K562 (cell line): Measurements from ENCODE around the gene CEP95. TPM values are rescaled to one million over a fixed set of nuclear protein-coding genes. Genes with fewer than 3 reads are reported as not detected.

ENCODE experiments used
- ATAC-seq: fragments of 200-7000 bp; cut with Tn5 transposase; 3 replicates; pipeline ENCODE4 v1.9.1; 2020; ENCODE audit warnings: moderate library complexity
- BruUV-seq: library from RNA; stranded (reverse); fragments of 400-500 nt; replicated peaks from 2 replicates; lab custom pipeline; 2021; lab: Mats Ljungman, UMichigan
- CTCF ChIA-PET: fragments of 300-600 bp; formaldehyde crosslinking; extraction: SDS; loops from one replicate; lab custom pipeline; 2021; ENCODE audit warnings: low intra/inter-chr PET ratio; lab: Yijun Ruan, JAX
- POLR2A ChIA-PET: fragments of 300-600, 350-650 bp; sonication (Branson Sonifier 250); formaldehyde crosslinking; extraction: SDS; loops from one replicate; lab custom pipeline; 2021; ENCODE audit warnings: antibody characterized with exemption, inconsistent platforms; lab: Yijun Ruan, JAX
- DNase-seq, 4 experiments: peaks; one replicate each; pipeline versions ENCODE4 v3.0.0 to v3.0.0-alpha.2; 2011 to 2018; ENCODE audit warnings: low spot score in 3 of 4, mixed read lengths in 3 of 4; ENCODE audit errors: extremely low read depth in 1 of 4
- FAIRE-seq: peaks from 2 replicates; lab custom pipeline; 2011; peaks lifted over from hg19 to GRCh38; lab: Jason Lieb, UNC
- H2AFZ ChIP-seq: 2 replicates; pipeline ENCODE4 v1.6.0; 2011; ENCODE audit warnings: low read depth, low read length, control low read depth, inconsistent platforms
- H3K27ac ChIP-seq: fragments of 200-600 bp; 3 replicates; pipeline ENCODE4 v1.8.0; 2011; ENCODE audit warnings: low read depth, mild to moderate bottlenecking, control low read depth, inconsistent platforms, low read length, moderate library complexity, mixed read lengths; ENCODE audit errors: extremely low read depth
- H3K27me3 ChIP-seq, 2 experiments: fragments of 300-600 bp in 1 of 2; 2 replicates in 1 of 2; 3 replicates in 1 of 2; pipeline versions ENCODE4 v1.6.0 to v1.8.0; 2011; ENCODE audit warnings: inconsistent platforms in 2 of 2, low read length in 2 of 2, mild to moderate bottlenecking in 1 of 2, mixed read lengths in 1 of 2, moderate library complexity in 1 of 2; ENCODE audit not compliant: control insufficient read depth in 2 of 2, insufficient read depth in 2 of 2
- H3K36me3 ChIP-seq: fragments of 300-600 bp; 3 replicates; pipeline ENCODE4 v1.8.0; 2011; ENCODE audit warnings: mild to moderate bottlenecking, low read length, inconsistent platforms; ENCODE audit not compliant: control insufficient read depth, insufficient read depth
- H3K4me1 ChIP-seq, 2 experiments: fragments of 200-600 bp in 1 of 2; replicated peaks in 1 of 2; 2 replicates in 1 of 2; 3 replicates in 1 of 2; pipeline versions ENCODE4 v1.5.1 to v1.8.0; 2011; ENCODE audit warnings: inconsistent platforms in 2 of 2, low read length in 2 of 2, mild to moderate bottlenecking in 1 of 2, mixed read lengths in 1 of 2, moderate library complexity in 1 of 2; ENCODE audit not compliant: control insufficient read depth in 2 of 2, insufficient read depth in 2 of 2
- H3K4me2 ChIP-seq: 2 replicates; pipeline ENCODE4 v1.6.1; 2011; ENCODE audit warnings: low read length, control low read depth, inconsistent platforms, mixed read lengths; ENCODE audit not compliant: insufficient read depth
- H3K4me3 ChIP-seq: fragments of 200-600 bp; sonication (generic), shearing (Covaris generic); 2 replicates; pipeline ENCODE4 v1.5.1; 2016; ENCODE audit warnings: control low read depth, inconsistent platforms
- H3K79me2 ChIP-seq: fragments of 200-600 bp; 3 replicates; pipeline ENCODE4 v1.8.0; 2011; ENCODE audit warnings: low read length, inconsistent platforms; ENCODE audit not compliant: control insufficient read depth, insufficient read depth
- H3K9ac ChIP-seq, 2 experiments: 2 replicates each; pipeline versions ENCODE4 v1.6.0 to v1.6.1; 2011; ENCODE audit warnings: low read depth in 2 of 2, low read length in 2 of 2, control low read depth in 1 of 2, inconsistent platforms in 1 of 2, mild to moderate bottlenecking in 1 of 2, mixed read lengths in 1 of 2; ENCODE audit not compliant: insufficient read depth in 1 of 2
- H3K9me1 ChIP-seq: one replicate; pipeline ENCODE4 v1.6.0; 2011; ENCODE audit warnings: inconsistent platforms, mild to moderate bottlenecking, low read length, moderate library complexity; ENCODE audit not compliant: control insufficient read depth, insufficient read depth
- H3K9me3 ChIP-seq: replicated peaks from 2 replicates; pipeline ENCODE4 v1.5.1; 2011; ENCODE audit warnings: low read depth, low read length, inconsistent platforms; ENCODE audit not compliant: control insufficient read depth, insufficient read depth
- H4K20me1 ChIP-seq: replicated peaks from 2 replicates; pipeline ENCODE4 v1.6.1; 2011; ENCODE audit warnings: low read length, inconsistent platforms, mixed read lengths; ENCODE audit not compliant: control insufficient read depth, insufficient read depth
- CEBPB ChIP-seq: fragments of 450-650 bp; IDR thresholded peaks from 2 replicates; pipeline ENCODE4 v1.6.1; 2016; ENCODE audit warnings: missing genetic modification characterization, missing compliant biosample characterization
- CEBPG ChIP-seq, 3 experiments: fragments of 200-800 bp in 1 of 3; sonication (Bioruptor generic) in 1 of 3; sonication (generic) in 1 of 3; formaldehyde crosslinking in 1 of 3; IDR thresholded peaks in 2 of 3; conservative IDR thresholded peaks in 1 of 3; 2 replicates each; pipeline versions ENCODE4 v1.6.1 to v1.8.0; 2016 to 2022; ENCODE audit warnings: missing compliant biosample characterization in 2 of 3, missing genetic modification characterization in 2 of 3, mild to moderate bottlenecking in 1 of 3, missing genetic modification reagents in 1 of 3
- EP400 ChIP-seq: fragments of 450-650 bp; IDR thresholded peaks from 2 replicates; pipeline ENCODE4 v1.6.1; 2017; ENCODE audit warnings: antibody characterized with exemption, mild to moderate bottlenecking, moderate library complexity
- HNRNPLL ChIP-seq: fragments of 200-400 bp; formaldehyde crosslinking; IDR thresholded peaks from 2 replicates; pipeline ENCODE4 v1.6.1; 2017; ENCODE audit warnings: low read length, low read depth, mild to moderate bottlenecking; ENCODE audit not compliant: poor library complexity, severe bottlenecking
- NFIX ChIP-seq: fragments of 250-450 bp; sonication (Bioruptor Pico); IDR thresholded peaks from 2 replicates; pipeline ENCODE4 v1.4.0; 2020; ENCODE audit warnings: low read depth, mild to moderate bottlenecking, moderate library complexity
- POLR2H ChIP-seq: IDR thresholded peaks from 2 replicates; pipeline ENCODE4 v1.6.1; 2016; ENCODE audit warnings: missing genetic modification characterization, low read depth, mild to moderate bottlenecking, control low read depth, missing compliant biosample characterization, moderate library complexity
- WGBS: fragments of 100-300 bp; shearing (Covaris generic); methylation state at CpG from one replicate; pipeline ENCODE4 v1.1.6; 2016; ENCODE audit warnings: low coverage, mixed read lengths; ENCODE audit not compliant: insufficient coverage; ENCODE audit errors: missing lambda C conversion rate; 5-methylcytosine and 5-hydroxymethylcytosine counted together
- in situ Hi-C: fragments of 300-500 bp; cut with MboI; formaldehyde crosslinking; loops from 4 replicates; pipeline ENCODE4 v1.15.0; 2018; ENCODE audit warnings: inconsistent platforms, mixed read lengths
- intact Hi-C: fragments of 100-400 bp; cut with micrococcal nuclease; formaldehyde crosslinking; loops from 2 replicates; pipeline ENCODE4 v1.14.2; 2022
- polyA plus RNA-seq, 8 experiments: library from polyadenylated mRNA; depleted of rRNA in 4 of 8; stranded (reverse) in 5 of 8; unstranded in 3 of 8; fragments of >200 nt; fragmentation: Nextera tagmentation in 2 of 8; fragmentation: Illumina TruSeq in 1 of 8; extraction: Ambion mirVana in 2 of 8; extraction: Trizol in 1 of 8; gene quantifications; 2 replicates each; pipeline versions ENCODE4 v1.2.1 to v1.2.3, GENCODE V29; 2011 to 2014; ENCODE audit warnings: inconsistent platforms in 1 of 8, missing spikeins in 1 of 8
- total RNA-seq, 7 experiments: library from RNA; depleted of rRNA in 6 of 7; stranded (reverse); fragments of >200 nt in 6 of 7; fragmentation: Illumina TruSeq in 2 of 7; extraction: Trizol in 2 of 7; gene quantifications; 2 replicates each; pipeline versions ENCODE4 v1.2.1 to v1.2.3, GENCODE V29; 2011 to 2021; ENCODE audit warnings: low replicate concordance in 1 of 7
- TF ChIP-seq, protein P1 (sequence below): fragments of 450-650 bp; IDR thresholded peaks from 2 replicates; pipeline ENCODE4 v1.6.1; 2016; ENCODE audit warnings: missing biosample characterization, missing genetic modification characterization
- TF ChIP-seq, protein P2 (sequence below), 2 experiments: fragments of 450-650 bp in 1 of 2; sonication (generic) in 1 of 2; formaldehyde crosslinking in 1 of 2; IDR thresholded peaks in 1 of 2; conservative IDR thresholded peaks in 1 of 2; 2 replicates each; pipeline versions ENCODE4 v1.6.1 to v1.8.1; 2016 to 2023; ENCODE audit warnings: mild to moderate bottlenecking in 2 of 2, moderate library complexity in 2 of 2, inconsistent platforms in 1 of 2, missing genetic modification reagents in 1 of 2

Gene CEP95
- total and polyA plus RNA-seq, 9 of the 15 experiments (the other 6 are each of a cell fraction or from before 2014, with no cell fraction given) = 26.7 to 80.7 (median 56.9) TPM

DNA sequence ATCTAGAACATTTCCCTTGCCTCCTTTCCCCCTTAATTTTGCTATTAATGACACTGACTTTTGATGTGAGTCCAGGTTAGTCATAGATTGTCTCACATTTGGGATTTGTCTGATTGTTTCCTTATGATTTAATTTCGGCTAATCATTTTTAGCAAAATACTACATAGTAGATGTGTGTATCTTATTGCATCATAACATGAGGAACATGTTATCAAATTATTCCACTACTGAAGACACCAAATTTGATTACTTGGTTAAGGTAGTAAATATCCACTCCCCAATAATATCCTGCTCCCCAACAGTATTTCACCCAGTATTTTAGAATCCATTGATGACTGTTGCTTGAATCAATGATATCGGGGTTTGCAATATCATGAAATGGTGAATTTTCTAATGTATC lies 12.7 kb upstream of the CEP95 start:
- intact Hi-C loops = loop anchor here (5.0 kb wide), 1 partner anchor 172 kb away; no protein-coding TSS in a partner anchor
- no peaks in the 10 kb centered on the region for H4K20me1 ChIP-seq
- DNase-seq (no peak), FAIRE-seq (no peak), ATAC-seq (no peak)
- peak overlapping the region in 1 of 2 experiments; percentile 58; a peak in 2 of 4 replicates for H3K9ac ChIP-seq
- peak overlapping the region; percentile 85 for H3K4me2 ChIP-seq
- H3K4me3 ChIP-seq = peak overlapping the region; percentile 69
- 67% methylated on average over 2 of the region's 2 CpGs for WGBS
- H3K4me1 ChIP-seq = peaks cover 4 to 10% of the 10 kb centered on the region in 2 experiments; a peak in 3 of 5 replicates
- peaks cover 60% of the 10 kb centered on the region for H3K79me2 ChIP-seq
- H3K36me3 ChIP-seq = peaks cover 71% of the 10 kb centered on the region
- ChIA-PET CTCF (no interaction called here), POLR2A (interaction anchor here (0.6 to 5.5 kb wide), 3 partner anchors 11 to 190 kb away, joined by 3 to 114 read pairs (median 3); partner anchors contain the start of genes CEP95 and DDX5)
- no peaks in the 10 kb centered on the region for H3K27me3 ChIP-seq
- no peak for TF ChIP-seq NFIX
- peak; percentile 87 for TF ChIP-seq CEBPB
- TF ChIP-seq POLR2H (tag) = peak; percentile 44
- TF ChIP-seq CEBPG (CRISPR knock-in tag; IDR thresholded peaks at IDR 0.05) = no peak; the same call in 1 of the 2 replicates
- peak; percentile 87 to 89 for TF ChIP-seq CEBPG (tag; conservative IDR thresholded peaks at IDR 0.05 in 1 of 2, IDR thresholded peaks at IDR 0.05 in 1 of 2)
- TF ChIP-seq EP400 = peak; percentile 23; the same call in 1 of the 2 replicates
- no peak for TF ChIP-seq HNRNPLL
- TF ChIP-seq, protein P1, sequence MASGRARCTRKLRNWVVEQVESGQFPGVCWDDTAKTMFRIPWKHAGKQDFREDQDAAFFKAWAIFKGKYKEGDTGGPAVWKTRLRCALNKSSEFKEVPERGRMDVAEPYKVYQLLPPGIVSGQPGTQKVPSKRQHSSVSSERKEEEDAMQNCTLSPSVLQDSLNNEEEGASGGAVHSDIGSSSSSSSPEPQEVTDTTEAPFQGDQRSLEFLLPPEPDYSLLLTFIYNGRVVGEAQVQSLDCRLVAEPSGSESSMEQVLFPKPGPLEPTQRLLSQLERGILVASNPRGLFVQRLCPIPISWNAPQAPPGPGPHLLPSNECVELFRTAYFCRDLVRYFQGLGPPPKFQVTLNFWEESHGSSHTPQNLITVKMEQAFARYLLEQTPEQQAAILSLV (tag) = peak; percentile 69
- TF ChIP-seq, protein P2, sequence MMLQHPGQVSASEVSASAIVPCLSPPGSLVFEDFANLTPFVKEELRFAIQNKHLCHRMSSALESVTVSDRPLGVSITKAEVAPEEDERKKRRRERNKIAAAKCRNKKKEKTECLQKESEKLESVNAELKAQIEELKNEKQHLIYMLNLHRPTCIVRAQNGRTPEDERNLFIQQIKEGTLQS (IDR thresholded peaks at IDR 0.05) = peak; percentile 85
- TF ChIP-seq, protein P2 (CRISPR knock-in tag; conservative IDR thresholded peaks at IDR 0.05) = no peak
- in situ Hi-C loops = loop anchor here (5.0 kb wide), 2 partner anchors 72 to 187 kb away; no protein-coding TSS in a partner anchor
- no peak overlapping the region for H2AFZ ChIP-seq
- H3K27ac ChIP-seq = peak overlapping the region; percentile 8; the same call in 2 of the 3 replicates
- no peaks in the 10 kb centered on the region for H3K9me1 ChIP-seq
- no peaks in the 10 kb centered on the region; the same call in 1 of the 2 replicates for H3K9me3 ChIP-seq
- BruUV-seq = no TSS peak
